Endothelial cell of umbilical vein (primary cell): ENCODE data around the gene RSPRY1. TPM values are rescaled to one million over a fixed set of nuclear protein-coding genes. Genes with fewer than 3 reads are reported as not detected.

ENCODE experiments used
- BruUV-seq: library from RNA; stranded (reverse); fragments of 400-500 nt; replicated peaks from 2 replicates; lab custom pipeline; 2021; lab: Mats Ljungman, UMichigan
- CTCF ChIA-PET: fragments of 300-600, 350-600 bp; sonication (Branson Sonifier 250); formaldehyde crosslinking; loops from one replicate; lab custom pipeline; 2021; ENCODE audit warnings: antibody characterized with exemption, inconsistent platforms; lab: Charles Lee
- POLR2A ChIA-PET: fragments of 300-600, 350-600 bp; sonication (Branson Sonifier 250); formaldehyde crosslinking; loops from one replicate; lab custom pipeline; 2021; ENCODE audit warnings: antibody characterized with exemption, inconsistent platforms; lab: Charles Lee
- DNase-seq: peaks from one replicate; pipeline ENCODE4 v3.0.0-alpha.2; 2011; ENCODE audit warnings: low read depth, low spot score
- FAIRE-seq: peaks from 2 replicates; lab custom pipeline; 2011; peaks lifted over from hg19 to GRCh38; lab: Jason Lieb, UNC
- H2AFZ ChIP-seq: 2 replicates; pipeline ENCODE4 v1.6.0; 2012; ENCODE audit warnings: low read depth, low read length, control low read depth, inconsistent platforms
- H3K27ac ChIP-seq: 2 replicates; pipeline ENCODE4 v1.5.1; 2011; ENCODE audit warnings: low read depth, mild to moderate bottlenecking, control low read depth, low read length, moderate library complexity; ENCODE audit not compliant: insufficient read depth
- H3K27me3 ChIP-seq, 2 experiments: 2 replicates each; pipeline versions ENCODE4 v1.6.0 to v1.6.1; 2011; ENCODE audit warnings: low read length in 2 of 2, mixed read lengths in 1 of 2; ENCODE audit not compliant: control insufficient read depth in 2 of 2, insufficient read depth in 2 of 2
- H3K36me3 ChIP-seq, 2 experiments: 2 replicates in 1 of 2; 3 replicates in 1 of 2; pipeline ENCODE4 v1.5.1; 2011; ENCODE audit warnings: low read length in 2 of 2, mild to moderate bottlenecking in 1 of 2, moderate library complexity in 1 of 2; ENCODE audit not compliant: control insufficient read depth in 2 of 2, insufficient read depth in 2 of 2; ENCODE audit errors: extremely low read depth in 1 of 2
- H3K4me1 ChIP-seq: 3 replicates; pipeline ENCODE4 v1.5.1; 2011; ENCODE audit warnings: mild to moderate bottlenecking, low read length; ENCODE audit not compliant: control insufficient read depth, insufficient read depth; ENCODE audit errors: extremely low read depth
- H3K4me2 ChIP-seq: 2 replicates; pipeline ENCODE4 v1.6.1; 2011; ENCODE audit warnings: low read length, control low read depth, mixed read lengths; ENCODE audit not compliant: insufficient read depth
- H3K4me3 ChIP-seq, 3 experiments: fragments of 200-600 bp in 1 of 3; sonication (generic), shearing (Covaris generic) in 1 of 3; replicated peaks in 1 of 3; 2 replicates each; pipeline ENCODE4 v1.5.1; 2011 to 2016; ENCODE audit warnings: control low read depth in 3 of 3, low read length in 3 of 3, mild to moderate bottlenecking in 2 of 3, inconsistent platforms in 1 of 3, low read depth in 1 of 3, moderate library complexity in 1 of 3; ENCODE audit not compliant: insufficient read depth in 1 of 3
- H3K79me2 ChIP-seq: 2 replicates; pipeline ENCODE4 v1.6.0; 2012; ENCODE audit warnings: low read length, inconsistent platforms; ENCODE audit not compliant: control insufficient read depth, insufficient read depth
- H3K9ac ChIP-seq: replicated peaks from 2 replicates; pipeline ENCODE3; 2011; ENCODE audit warnings: low read length, control low read depth; ENCODE audit not compliant: insufficient read depth; ENCODE audit errors: extremely low read depth
- H3K9me1 ChIP-seq: replicated peaks from 3 replicates; pipeline ENCODE4 v1.6.0; 2011; ENCODE audit warnings: mild to moderate bottlenecking, low read length; ENCODE audit not compliant: control insufficient read depth, insufficient read depth; ENCODE audit errors: extremely low read depth
- H3K9me3 ChIP-seq: replicated peaks from 2 replicates; pipeline ENCODE4 v1.5.1; 2012; ENCODE audit warnings: low read length, inconsistent platforms; ENCODE audit not compliant: control insufficient read depth, insufficient read depth
- H4K20me1 ChIP-seq: replicated peaks from 2 replicates; pipeline ENCODE3; 2011; ENCODE audit warnings: mild to moderate bottlenecking, low read length; ENCODE audit not compliant: control insufficient read depth, insufficient read depth; ENCODE audit errors: extremely low read depth
- CTCF ChIP-seq, 2 donors: IDR thresholded peaks; 1 replicate in 1 of 2; 2 replicates in 1 of 2; pipeline ENCODE4 v1.5.1; 2011; ENCODE audit warnings: low read length in 2 of 2, mild to moderate bottlenecking in 2 of 2, moderate library complexity in 2 of 2, control low read depth in 1 of 2, inconsistent platforms in 1 of 2, low read depth in 1 of 2; ENCODE audit not compliant: insufficient read depth in 1 of 2; ENCODE audit errors: extremely low read depth in 1 of 2
- EZH2 ChIP-seq: IDR thresholded peaks from 2 replicates; pipeline ENCODE4 v1.6.1; 2012; ENCODE audit warnings: borderline replicate concordance, low read depth, mild to moderate bottlenecking, moderate library complexity, low read length, inconsistent platforms; ENCODE audit not compliant: severe bottlenecking
- FOS ChIP-seq: IDR thresholded peaks from 2 replicates; pipeline ENCODE4 v1.6.1; 2011; ENCODE audit warnings: mild to moderate bottlenecking, low read length, moderate library complexity, borderline replicate concordance; ENCODE audit not compliant: insufficient read depth
- GATA2 ChIP-seq: IDR thresholded peaks from 2 replicates; pipeline ENCODE4 v1.7.0; 2011; ENCODE audit warnings: low read depth, mild to moderate bottlenecking, moderate library complexity, mixed read lengths, low read length; ENCODE audit not compliant: insufficient read length, insufficient read depth
- JUN ChIP-seq: IDR thresholded peaks from 2 replicates; pipeline ENCODE4 v1.6.1; 2011; ENCODE audit warnings: borderline replicate concordance, low read depth; ENCODE audit not compliant: insufficient read length, insufficient read depth
- MYC ChIP-seq: IDR thresholded peaks from one replicate; pipeline ENCODE4 v1.6.1; 2011; ENCODE audit warnings: mild to moderate bottlenecking, low read depth, low read length
- POLR2A ChIP-seq: IDR thresholded peaks from 2 replicates; pipeline ENCODE4 v1.6.1; 2012; ENCODE audit warnings: low read depth, mild to moderate bottlenecking, control low read depth, low read length
- POLR2AphosphoS5 ChIP-seq: IDR thresholded peaks from 2 replicates; pipeline ENCODE4 v1.6.1; 2012; ENCODE audit warnings: low read depth, mild to moderate bottlenecking, control low read depth, low read length, moderate library complexity; ENCODE audit not compliant: insufficient read depth
- dilution Hi-C: fragments of 300-500 bp; cut with MboI; formaldehyde crosslinking; loops from one replicate; pipeline ENCODE4 v1.15.0; 2019; ENCODE audit warnings: low sequenced_read_pairs; ENCODE audit not compliant: extremely low pct_ligation_motif_present
- intact Hi-C: fragments of 100-400 bp; cut with micrococcal nuclease; formaldehyde crosslinking; loops from one replicate; pipeline ENCODE4 v1.10.0; 2022
- polyA plus RNA-seq, 4 experiments: library from polyadenylated mRNA; depleted of rRNA in 3 of 4; stranded (reverse) in 3 of 4; unstranded in 1 of 4; fragments of >200 nt; gene quantifications; 2 replicates each; pipeline versions ENCODE4 v1.2.1 to v1.2.3, GENCODE V29; 2011 to 2012; ENCODE audit warnings: missing spikeins in 1 of 4
- total RNA-seq: library from RNA; stranded (reverse); gene quantifications from 2 replicates; pipeline ENCODE4 v1.2.3, GENCODE V29; 2021
- TF ChIP-seq, protein P1 (sequence below): IDR thresholded peaks from 2 replicates; pipeline ENCODE4 v1.6.1; 2011; ENCODE audit not compliant: insufficient read depth, insufficient read length

Gene RSPRY1
- total and polyA plus RNA-seq, 2 donors (not counting 3 experiments of a cell fraction or from before 2014, with no cell fraction given) = 28.5 to 55.1 TPM

GRCh38 chr16:57289391-57290257 lies 103.5 kb downstream of the RSPRY1 start:
- H3K36me3 ChIP-seq = no peaks in the 10 kb centered on the region
- no TSS peak for BruUV-seq
- no peaks in the 10 kb centered on the region for H3K9me3 ChIP-seq
- H3K4me3 ChIP-seq = no peak overlapping the region
- no peaks in the 10 kb centered on the region for H4K20me1 ChIP-seq
- dilution Hi-C loops = no loop called here
- ChIA-PET POLR2A (no interaction called here), CTCF (interaction anchor here (1.3 to 2.2 kb wide), 2 partner anchors 10 to 34 kb away, joined by 4 to 6 read pairs; no protein-coding TSS in a partner anchor)
- no peak overlapping the region for H3K4me2 ChIP-seq
- H3K9ac ChIP-seq = no peak overlapping the region
- FAIRE-seq (no peak), DNase-seq (no peak)
- H3K27ac ChIP-seq = no peak overlapping the region
- peaks cover 2% of the 10 kb centered on the region for H3K4me1 ChIP-seq
- intact Hi-C loops = no loop called here
- H3K79me2 ChIP-seq = no peaks in the 10 kb centered on the region
- H3K9me1 ChIP-seq = no peaks in the 10 kb centered on the region
- TF ChIP-seq POLR2AphosphoS5 = no peak
- TF ChIP-seq JUN = no peak
- no peak for TF ChIP-seq MYC
- no peak for TF ChIP-seq FOS
- no peak for TF ChIP-seq EZH2
- no peak for TF ChIP-seq GATA2
- TF ChIP-seq, protein P1, sequence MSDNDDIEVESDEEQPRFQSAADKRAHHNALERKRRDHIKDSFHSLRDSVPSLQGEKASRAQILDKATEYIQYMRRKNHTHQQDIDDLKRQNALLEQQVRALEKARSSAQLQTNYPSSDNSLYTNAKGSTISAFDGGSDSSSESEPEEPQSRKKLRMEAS = no peak
- TF ChIP-seq POLR2A = no peak
- TF ChIP-seq CTCF (IDR thresholded peaks at IDR 0.05; ENCODE audit: extremely low read depth in 1 of 2, insufficient read depth in 1 of 2, low read depth in 1 of 2, low read length in 2 of 2) = no peak
- no peak overlapping the region for H2AFZ ChIP-seq
- H3K27me3 ChIP-seq = no peaks in the 10 kb centered on the region

Other genes with a start within 250 kb of the RSPRY1 start
- 2.8 and 3.3 TPM in 2 replicates for gene CETP, start 224.4 kb upstream of the RSPRY1 start, total RNA-seq
- 1.9 and 2.2 TPM in 2 replicates for gene CETP, start 224.4 kb upstream of the RSPRY1 start, polyA plus RNA-seq
- gene NLRC5, start 196.8 kb upstream of the RSPRY1 start, total RNA-seq = 20.1 and 26.3 TPM in 2 replicates
- 7.4 and 8.0 TPM in 2 replicates for gene NLRC5, start 196.8 kb upstream of the RSPRY1 start, polyA plus RNA-seq
- gene CPNE2, start 93.7 kb upstream of the RSPRY1 start, total RNA-seq = 91.9 and 92.0 TPM in 2 replicates
- 187 and 226 TPM in 2 replicates for gene CPNE2, start 93.7 kb upstream of the RSPRY1 start, polyA plus RNA-seq
- 91.8 and 98.2 TPM in 2 replicates for gene PSME3IP1, start 290 bp upstream of the RSPRY1 start, total RNA-seq
- gene PSME3IP1, start 290 bp upstream of the RSPRY1 start, polyA plus RNA-seq = 82.6 and 86.2 TPM in 2 replicates
- 76.7 and 80.4 TPM in 2 replicates for gene ARL2BP, start 58.9 kb downstream of the RSPRY1 start, total RNA-seq
- 103 and 111 TPM in 2 replicates for gene ARL2BP, start 58.9 kb downstream of the RSPRY1 start, polyA plus RNA-seq
- gene PLLP, start 98.3 kb downstream of the RSPRY1 start, total RNA-seq = 3.1 and 4.4 TPM in 2 replicates
- 14.4 and 19.3 TPM in 2 replicates for gene PLLP, start 98.3 kb downstream of the RSPRY1 start, polyA plus RNA-seq
- not detected in 2 replicates for gene CCL22, start 172.5 kb downstream of the RSPRY1 start, total RNA-seq
- not detected in 2 replicates for gene CCL22, start 172.5 kb downstream of the RSPRY1 start, polyA plus RNA-seq
- gene CX3CL1, start 186.2 kb downstream of the RSPRY1 start, total RNA-seq = 1.2 and 2.3 TPM in 2 replicates
- gene CX3CL1, start 186.2 kb downstream of the RSPRY1 start, polyA plus RNA-seq = 2.0 TPM in 2 replicates
- not detected in 2 replicates for gene CCL17, start 218.4 kb downstream of the RSPRY1 start, total RNA-seq
- not detected in 2 replicates for gene CCL17, start 218.4 kb downstream of the RSPRY1 start, polyA plus RNA-seq